ENCODE results near the gene TNIP1.

The TNIP1 gene, protein sequence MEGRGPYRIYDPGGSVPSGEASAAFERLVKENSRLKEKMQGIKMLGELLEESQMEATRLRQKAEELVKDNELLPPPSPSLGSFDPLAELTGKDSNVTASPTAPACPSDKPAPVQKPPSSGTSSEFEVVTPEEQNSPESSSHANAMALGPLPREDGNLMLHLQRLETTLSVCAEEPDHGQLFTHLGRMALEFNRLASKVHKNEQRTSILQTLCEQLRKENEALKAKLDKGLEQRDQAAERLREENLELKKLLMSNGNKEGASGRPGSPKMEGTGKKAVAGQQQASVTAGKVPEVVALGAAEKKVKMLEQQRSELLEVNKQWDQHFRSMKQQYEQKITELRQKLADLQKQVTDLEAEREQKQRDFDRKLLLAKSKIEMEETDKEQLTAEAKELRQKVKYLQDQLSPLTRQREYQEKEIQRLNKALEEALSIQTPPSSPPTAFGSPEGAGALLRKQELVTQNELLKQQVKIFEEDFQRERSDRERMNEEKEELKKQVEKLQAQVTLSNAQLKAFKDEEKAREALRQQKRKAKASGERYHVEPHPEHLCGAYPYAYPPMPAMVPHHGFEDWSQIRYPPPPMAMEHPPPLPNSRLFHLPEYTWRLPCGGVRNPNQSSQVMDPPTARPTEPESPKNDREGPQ

DNA sequence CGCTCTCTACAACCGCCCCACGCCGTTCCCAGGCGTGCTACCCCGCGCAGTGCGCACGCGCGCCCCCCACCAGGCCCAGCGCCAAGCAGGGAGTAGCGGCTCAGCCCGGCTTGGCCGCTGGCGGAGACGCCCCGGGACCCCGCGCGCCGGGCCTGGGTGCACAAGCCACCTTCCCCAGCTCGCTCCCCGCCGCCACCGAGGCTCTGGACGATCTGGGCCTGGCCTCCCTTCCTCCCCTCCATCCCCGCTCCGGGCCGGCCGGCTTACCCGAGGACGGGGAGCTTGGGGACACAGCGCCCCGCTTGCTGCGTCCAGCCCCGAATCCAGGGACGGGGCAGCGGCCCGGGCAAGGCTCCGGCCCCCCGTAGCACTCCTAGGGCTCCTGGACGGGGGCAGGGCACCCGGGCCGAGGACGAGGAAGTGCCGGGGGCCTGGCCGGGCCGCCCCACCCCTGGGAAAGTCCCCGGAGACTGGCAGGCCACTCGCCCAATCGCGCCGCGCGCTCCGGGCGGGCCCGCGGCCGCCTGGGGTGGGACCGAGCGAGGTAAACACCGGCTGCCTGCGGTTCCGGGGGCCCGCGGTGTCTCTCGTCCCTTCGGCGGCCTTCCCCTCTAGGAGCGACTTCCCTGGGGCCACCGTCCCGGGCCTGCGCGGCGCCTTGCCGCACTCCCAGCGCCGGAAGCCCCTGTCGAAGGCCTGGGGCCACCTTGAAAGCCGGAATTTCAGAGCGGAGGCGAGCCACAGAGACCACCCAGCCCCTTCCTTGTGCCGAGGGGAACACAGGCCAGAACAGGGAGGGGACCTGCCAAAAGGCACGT lies at the start of gene TNIP1:
Gene TNIP1 (minus strand): TSS at position 422 of the 818 bp plus-strand sequence. CDS start 15,939 bp downstream, outside the sequence.
- TF ChIP-seq, protein P1, sequence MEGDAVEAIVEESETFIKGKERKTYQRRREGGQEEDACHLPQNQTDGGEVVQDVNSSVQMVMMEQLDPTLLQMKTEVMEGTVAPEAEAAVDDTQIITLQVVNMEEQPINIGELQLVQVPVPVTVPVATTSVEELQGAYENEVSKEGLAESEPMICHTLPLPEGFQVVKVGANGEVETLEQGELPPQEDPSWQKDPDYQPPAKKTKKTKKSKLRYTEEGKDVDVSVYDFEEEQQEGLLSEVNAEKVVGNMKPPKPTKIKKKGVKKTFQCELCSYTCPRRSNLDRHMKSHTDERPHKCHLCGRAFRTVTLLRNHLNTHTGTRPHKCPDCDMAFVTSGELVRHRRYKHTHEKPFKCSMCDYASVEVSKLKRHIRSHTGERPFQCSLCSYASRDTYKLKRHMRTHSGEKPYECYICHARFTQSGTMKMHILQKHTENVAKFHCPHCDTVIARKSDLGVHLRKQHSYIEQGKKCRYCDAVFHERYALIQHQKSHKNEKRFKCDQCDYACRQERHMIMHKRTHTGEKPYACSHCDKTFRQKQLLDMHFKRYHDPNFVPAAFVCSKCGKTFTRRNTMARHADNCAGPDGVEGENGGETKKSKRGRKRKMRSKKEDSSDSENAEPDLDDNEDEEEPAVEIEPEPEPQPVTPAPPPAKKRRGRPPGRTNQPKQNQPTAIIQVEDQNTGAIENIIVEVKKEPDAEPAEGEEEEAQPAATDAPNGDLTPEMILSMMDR (IDR thresholded peaks at IDR 0.05; ENCODE audit: insufficient read depth, low read depth, low read length, missing control alignments): no peak
- DNase-seq (ENCODE audit: low read depth): peak; percentile 94
- H3K4me3 ChIP-seq (ENCODE audit: low read length): peak within 1 kb of the TSS; percentile 89

- H3K4me3 ChIP-seq (ENCODE audit: low read length): no peak overlapping the region
- DNase-seq (ENCODE audit: low read depth): no peak
- TF ChIP-seq, protein P1 (IDR thresholded peaks at IDR 0.05; ENCODE audit: insufficient read depth, low read depth, low read length, missing control alignments): no peak
Observed at GRCh38 chr5:151130235-151130921, 49.5 kb upstream of the TNIP1 start.

- no peak for DNase-seq (ENCODE audit: low read depth)
- H3K4me3 ChIP-seq (ENCODE audit: low read length): no peak overlapping the region
- TF ChIP-seq, protein P1 (IDR thresholded peaks at IDR 0.05; ENCODE audit: insufficient read depth, low read depth, low read length, missing control alignments): no peak
Observed at GRCh38 chr5:151128817-151129216, 48.0 kb upstream of the TNIP1 start.

DNA sequence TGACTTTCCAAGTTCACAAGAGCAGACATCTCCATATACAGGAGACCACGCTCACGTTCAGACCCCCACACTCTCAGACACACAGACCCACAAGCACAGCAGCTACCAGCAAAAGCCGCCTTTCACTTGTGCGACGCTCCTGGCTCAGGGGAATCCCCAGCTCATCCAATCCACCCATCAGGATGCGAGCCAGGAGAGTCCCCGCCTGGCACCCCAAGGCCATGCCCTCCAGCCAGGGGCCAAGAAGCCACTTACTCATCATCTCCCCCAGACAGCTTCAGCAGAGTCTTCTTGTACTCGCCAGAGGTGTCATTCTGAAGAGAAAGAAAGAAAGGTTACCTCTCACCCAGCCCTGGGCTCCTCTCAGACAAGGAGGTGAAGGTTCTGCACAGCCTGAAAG lies 47.1 kb upstream of the TNIP1 start:
- no peak for DNase-seq (ENCODE audit: low read depth)
- H3K4me3 ChIP-seq (ENCODE audit: low read length): no peak overlapping the region
- TF ChIP-seq, protein P1 (IDR thresholded peaks at IDR 0.05; ENCODE audit: insufficient read depth, low read depth, low read length, missing control alignments): no peak

GRCh38 chr5:151126199-151126645 lies 45.4 kb upstream of the TNIP1 start:
- TF ChIP-seq, protein P1 (IDR thresholded peaks at IDR 0.05; ENCODE audit: insufficient read depth, low read depth, low read length, missing control alignments): peak; percentile 88
- peak; percentile 56 for DNase-seq (ENCODE audit: low read depth)
- H3K4me3 ChIP-seq (ENCODE audit: low read length): no peak overlapping the region

- DNase-seq (ENCODE audit: low read depth): no peak
- no peak overlapping the region for H3K4me3 ChIP-seq (ENCODE audit: low read length)
- TF ChIP-seq, protein P1 (IDR thresholded peaks at IDR 0.05; ENCODE audit: insufficient read depth, low read depth, low read length, missing control alignments): no peak
Observed at GRCh38 chr5:151125421-151125820, 44.6 kb upstream of the TNIP1 start.

All from epithelial cell of esophagus (primary cell).